Nephron (organoid): ENCODE data around the gene FAM237A.

ENCODE experiments used
- H3K27ac Mint-ChIP-seq, 3 experiments: 2 replicates each; pipeline ENCODE4 v1.8.0; 2020; ENCODE audit warnings: mixed read lengths in 3 of 3, mild to moderate bottlenecking in 2 of 3, moderate library complexity in 1 of 3
- H3K27me3 Mint-ChIP-seq: 2 replicates; pipeline ENCODE4 v1.8.0; 2021; ENCODE audit warnings: low read depth, mild to moderate bottlenecking, moderate library complexity, mixed read lengths
- H3K36me3 Mint-ChIP-seq: 2 replicates; pipeline ENCODE4 v1.8.0; 2020; ENCODE audit warnings: low read depth, mixed read lengths
- H3K4me1 Mint-ChIP-seq: 2 replicates; pipeline ENCODE4 v1.8.0; 2020; ENCODE audit warnings: mixed read lengths
- H3K4me3 Mint-ChIP-seq, 3 experiments: 2 replicates each; pipeline ENCODE4 v1.8.0; 2020; ENCODE audit warnings: mild to moderate bottlenecking in 3 of 3, mixed read lengths in 3 of 3, moderate library complexity in 2 of 3
- H3K9me3 Mint-ChIP-seq: 2 replicates; pipeline ENCODE4 v1.8.0; 2020; ENCODE audit warnings: mixed read lengths
- CTCF ChIP-seq, 3 experiments: fragments of 200-600 bp; sonication (generic); IDR thresholded peaks; one replicate each; pipeline ENCODE4 v1.5.0; 2021; ENCODE audit warnings: antibody characterized with exemption in 3 of 3; ENCODE audit not compliant: unreplicated experiment in 3 of 3

FAM237A gene

GRCh38 chr2:206642075-206643025 lies at the start of gene FAM237A:
Gene FAM237A (plus strand): TSS chr2:206642487. CDS start chr2:206644237, 1,750 bp downstream.
- no peak within 1 kb of the TSS for H3K27ac Mint-ChIP-seq
- TF ChIP-seq CTCF (IDR thresholded peaks at IDR 0.05; ENCODE audit: unreplicated experiment in 3 of 3) = no peak
- no peaks in the 10 kb centered on the region for H3K36me3 Mint-ChIP-seq
- no peaks in the 10 kb centered on the region for H3K9me3 Mint-ChIP-seq
- peaks cover 9% of the 10 kb centered on the region for H3K27me3 Mint-ChIP-seq
- H3K4me1 Mint-ChIP-seq = no peaks in the 10 kb centered on the region
- H3K4me3 Mint-ChIP-seq = peak within 1 kb of the TSS in 1 of 3 experiments; percentile 22

GRCh38 chr2:206597717-206598218 lies 44.5 kb upstream of the FAM237A start:
- H3K27me3 Mint-ChIP-seq = no peaks in the 10 kb centered on the region
- no peak overlapping the region for H3K4me3 Mint-ChIP-seq
- H3K36me3 Mint-ChIP-seq = no peaks in the 10 kb centered on the region
- H3K4me1 Mint-ChIP-seq = no peaks in the 10 kb centered on the region
- H3K9me3 Mint-ChIP-seq = no peaks in the 10 kb centered on the region
- H3K27ac Mint-ChIP-seq = no peak overlapping the region
- no peak for TF ChIP-seq CTCF (IDR thresholded peaks at IDR 0.05; ENCODE audit: unreplicated experiment in 3 of 3)

GRCh38 chr2:206603243-206603642 lies 39.0 kb upstream of the FAM237A start:
- no peak for TF ChIP-seq CTCF (IDR thresholded peaks at IDR 0.05; ENCODE audit: unreplicated experiment in 3 of 3)
- H3K27ac Mint-ChIP-seq = no peak overlapping the region
- no peaks in the 10 kb centered on the region for H3K9me3 Mint-ChIP-seq
- no peaks in the 10 kb centered on the region for H3K27me3 Mint-ChIP-seq
- no peaks in the 10 kb centered on the region for H3K4me1 Mint-ChIP-seq
- no peak overlapping the region for H3K4me3 Mint-ChIP-seq
- H3K36me3 Mint-ChIP-seq = no peaks in the 10 kb centered on the region

- Mint-ChIP-seq H3K9me3 (no peaks in the 10 kb centered on the region), H3K4me3 (no peak overlapping the region), H3K27me3 (no peaks in the 10 kb centered on the region), H3K27ac (no peak overlapping the region), H3K36me3 (peaks cover 3% of the 10 kb centered on the region), H3K4me1 (no peaks in the 10 kb centered on the region)
- no peak for TF ChIP-seq CTCF (IDR thresholded peaks at IDR 0.05; ENCODE audit: unreplicated experiment in 3 of 3)
These were observed 31.8 kb upstream of the FAM237A start for GRCh38 chr2:206610451-206610850.

GRCh38 chr2:206611191-206611590 lies 31.1 kb upstream of the FAM237A start:
- Mint-ChIP-seq H3K4me3 (no peak overlapping the region), H3K4me1 (no peaks in the 10 kb centered on the region), H3K27me3 (no peaks in the 10 kb centered on the region), H3K36me3 (peaks cover 3% of the 10 kb centered on the region), H3K27ac (no peak overlapping the region), H3K9me3 (no peaks in the 10 kb centered on the region)
- no peak for TF ChIP-seq CTCF (IDR thresholded peaks at IDR 0.05; ENCODE audit: unreplicated experiment in 3 of 3)
